NCI-H146 treated with DMSO at 0.1 percent for 48 hours (cell line): ENCODE measurements around the gene POPDC2.
"Not testable (repeated sequence)": the region's sequence is repeated elsewhere in the genome, so short reads cannot be mapped to it uniquely, and the experiment has no call there.

Experiments used
- DNase-seq: peaks from one replicate; lab custom pipeline; 2025; ENCODE audit not compliant: unreplicated experiment; lab: John Stamatoyannopoulos, UW

Gene POPDC2, protein sequence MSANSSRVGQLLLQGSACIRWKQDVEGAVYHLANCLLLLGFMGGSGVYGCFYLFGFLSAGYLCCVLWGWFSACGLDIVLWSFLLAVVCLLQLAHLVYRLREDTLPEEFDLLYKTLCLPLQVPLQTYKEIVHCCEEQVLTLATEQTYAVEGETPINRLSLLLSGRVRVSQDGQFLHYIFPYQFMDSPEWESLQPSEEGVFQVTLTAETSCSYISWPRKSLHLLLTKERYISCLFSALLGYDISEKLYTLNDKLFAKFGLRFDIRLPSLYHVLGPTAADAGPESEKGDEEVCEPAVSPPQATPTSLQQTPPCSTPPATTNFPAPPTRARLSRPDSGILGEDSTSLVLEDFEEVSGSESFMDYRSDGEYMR

DNA sequence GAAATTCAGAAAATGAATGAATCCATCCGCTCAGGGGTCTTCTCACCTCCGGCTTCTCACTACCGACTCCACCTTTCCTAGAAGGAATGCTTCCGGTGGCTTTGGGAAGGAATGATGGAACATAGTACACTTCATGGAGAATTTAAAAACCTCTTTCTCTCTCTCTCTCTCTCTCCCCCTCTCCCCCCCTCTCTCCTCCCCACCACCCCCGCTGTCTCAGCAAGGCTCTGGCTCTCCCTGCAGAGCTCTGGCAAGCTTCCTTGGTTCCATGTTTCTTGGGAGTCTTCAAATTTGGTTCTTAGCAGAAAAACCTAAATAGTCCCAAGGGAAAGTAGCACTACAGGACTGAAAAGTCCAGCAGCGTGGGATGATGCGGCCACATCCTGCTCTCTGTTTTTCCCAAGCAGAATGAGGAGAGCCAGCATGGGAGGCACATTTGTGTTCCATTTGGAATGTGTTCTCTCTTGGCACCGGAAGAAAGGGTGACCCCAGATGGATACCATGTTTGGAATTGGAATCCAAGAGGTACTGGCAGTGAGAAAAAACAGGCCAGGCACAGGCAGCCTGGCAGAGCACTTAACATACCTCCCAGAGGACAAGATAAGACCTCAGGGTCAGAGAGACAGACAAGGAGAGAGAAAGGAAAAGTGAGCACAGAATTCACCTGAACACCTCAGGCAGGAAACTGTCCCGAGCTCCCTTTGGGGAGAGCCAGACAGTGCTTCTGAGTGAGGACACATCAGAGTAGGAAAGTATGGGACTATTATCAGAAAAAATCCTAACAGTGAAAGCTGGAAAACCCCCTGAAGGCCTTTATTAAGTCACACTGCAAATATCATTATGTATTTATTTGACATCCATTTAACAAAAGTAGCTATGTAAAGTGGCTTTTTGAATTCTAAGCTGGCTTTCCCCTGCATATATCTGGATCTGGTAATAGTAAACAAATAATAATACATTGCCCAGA lies at the start of gene POPDC2:
Gene POPDC2, minus strand, starts transcription at position 116 of the 967 bp plus-strand sequence. CDS start 166 bp downstream, outside the sequence.
- no peak for DNase-seq

GRCh38 chr3:119703820-119704531 lies 43.6 kb upstream of the POPDC2 start:
- no peak for DNase-seq

DNA sequence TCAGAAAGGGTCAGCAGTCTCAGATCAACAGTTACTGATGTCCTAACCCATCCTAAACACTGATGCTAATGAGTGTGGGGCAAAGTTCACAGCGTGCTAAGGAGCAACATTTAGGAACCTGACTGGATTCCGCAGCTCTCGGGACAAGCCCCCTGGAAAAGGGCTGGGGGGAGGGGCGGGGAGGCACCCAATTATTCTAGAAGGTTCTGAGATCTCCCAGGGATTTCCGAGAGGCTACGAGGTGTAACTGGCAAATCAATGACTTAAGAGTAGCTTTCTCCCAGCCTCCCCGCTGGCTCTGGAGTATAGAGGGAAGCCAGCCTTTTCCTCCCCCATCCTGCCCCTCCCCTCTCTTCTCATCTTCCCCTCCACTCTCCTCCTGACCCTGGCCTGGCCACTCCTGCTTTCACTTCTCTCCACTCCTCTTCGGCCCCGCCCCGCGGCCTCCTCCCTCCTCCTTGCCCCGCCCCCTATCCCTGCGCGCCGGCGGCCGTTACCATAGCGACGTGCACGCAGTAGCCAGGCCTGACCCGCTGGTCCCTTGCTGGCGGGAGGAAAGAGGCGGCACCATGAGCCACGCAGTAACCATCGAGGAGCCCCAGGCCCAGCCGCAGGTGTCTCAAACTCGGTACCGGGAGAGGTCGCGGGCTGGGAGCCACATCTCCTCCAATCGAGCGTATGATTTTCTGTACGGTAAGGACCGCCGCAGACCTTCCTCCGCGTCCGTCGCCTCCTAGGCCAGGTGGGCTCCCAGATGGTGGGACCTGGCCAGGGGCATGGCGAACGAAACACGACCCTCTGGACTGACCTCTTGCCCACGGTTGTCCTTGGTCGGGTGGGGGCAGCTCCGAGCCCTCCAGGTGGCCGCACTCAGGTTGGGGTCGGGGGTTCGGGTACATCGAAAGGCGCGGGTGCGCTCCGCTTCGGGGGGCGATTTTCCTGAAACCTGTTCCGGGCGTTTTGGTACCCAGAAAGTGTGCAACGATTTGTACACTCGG lies 42.4 kb upstream of the POPDC2 start, which contains the start of gene CFAP91:
Gene CFAP91, plus strand, starts transcription at position 493 of the 998 bp plus-strand sequence. Its CDS starts 77 bp downstream, at position 570.
- DNase-seq = peak; percentile 98

DNA sequence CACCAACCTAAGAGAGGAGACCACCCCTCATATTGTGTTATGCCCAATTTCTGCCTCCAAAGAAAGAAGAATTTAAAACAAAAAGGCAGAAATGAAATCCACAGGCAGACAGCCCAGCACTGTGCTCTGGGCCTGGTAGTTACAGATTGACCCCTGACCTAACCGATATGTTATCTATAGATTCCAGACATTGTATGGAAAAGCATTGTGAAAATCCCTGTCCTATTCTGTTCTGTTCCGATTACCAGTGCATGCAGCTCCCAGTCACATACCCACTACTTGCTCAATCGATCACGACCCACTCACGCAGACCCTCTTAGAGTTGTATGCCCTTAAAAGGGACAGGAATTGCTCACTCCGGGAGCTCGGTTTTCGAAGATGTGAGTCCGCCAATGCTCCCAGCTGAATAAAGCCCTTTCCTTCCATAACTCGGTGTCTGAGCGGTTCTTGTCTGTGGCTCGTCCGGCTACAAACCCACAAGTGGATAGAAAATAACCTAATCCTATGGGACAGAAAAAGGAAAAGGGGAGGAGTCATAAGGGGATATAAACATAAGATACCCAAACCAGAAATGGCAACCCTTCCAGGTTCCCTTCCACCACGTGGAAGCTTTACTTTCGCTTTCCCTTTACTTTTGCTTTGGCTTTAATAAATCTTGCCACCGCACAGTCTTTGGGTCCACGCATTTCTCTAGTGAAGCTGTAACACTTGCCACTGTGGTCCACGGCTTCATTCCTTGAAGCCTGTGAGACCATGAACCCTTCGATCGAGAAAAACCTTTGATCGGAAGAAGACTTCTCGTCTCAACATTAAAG lies 40.7 kb upstream of the POPDC2 start:
- DNase-seq = no peak

DNA sequence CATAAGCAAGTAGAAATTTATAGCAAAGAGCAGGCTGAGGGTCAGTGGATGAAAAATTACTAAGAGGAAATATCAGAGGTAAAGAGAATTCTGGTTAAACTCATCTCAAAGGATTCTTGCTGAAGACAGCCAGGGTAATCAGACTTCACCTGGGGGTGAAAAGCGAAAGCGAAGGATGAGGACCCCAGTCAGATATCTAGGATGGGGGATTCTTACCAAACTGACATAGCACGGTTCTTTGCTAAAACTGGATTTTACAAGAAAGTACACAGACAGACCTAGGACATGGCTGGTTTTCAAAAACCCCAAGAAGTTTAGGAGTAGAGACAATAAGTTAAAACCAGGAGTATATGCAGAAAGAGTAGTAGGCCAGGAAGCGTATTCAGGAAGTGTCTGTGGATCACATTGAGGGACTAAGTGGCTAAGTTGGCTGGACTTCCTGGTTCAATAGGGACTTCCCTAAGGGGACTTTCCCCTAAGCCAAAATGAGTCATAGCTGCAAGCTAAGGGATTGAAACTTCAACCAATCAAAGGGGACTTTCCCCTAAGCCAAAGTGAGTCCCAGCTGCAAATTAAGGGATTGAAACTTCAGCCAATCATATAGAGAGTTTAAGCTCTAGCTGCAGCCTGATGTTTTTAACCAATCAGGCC lies 40.0 kb upstream of the POPDC2 start:
- DNase-seq = no peak

DNA sequence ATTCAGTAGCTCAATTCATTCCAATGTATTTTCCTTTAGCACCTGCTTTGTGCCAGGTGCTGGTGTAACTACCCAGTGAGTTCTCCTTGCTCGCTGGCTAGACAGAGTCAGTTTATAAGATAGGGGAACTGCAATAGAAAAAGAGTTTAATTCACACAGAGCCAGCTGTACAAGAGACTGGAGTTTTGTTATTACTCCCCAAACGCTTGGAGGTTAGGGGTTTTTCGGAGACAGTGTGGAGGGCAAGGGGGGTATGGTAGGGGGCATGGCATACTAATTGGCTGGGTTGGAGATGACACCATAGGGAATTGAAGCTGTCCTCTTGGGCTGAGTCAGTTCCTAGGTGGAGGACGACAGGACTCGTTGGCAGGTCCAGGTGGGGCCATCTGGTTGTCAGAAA lies 37.0 kb upstream of the POPDC2 start:
- DNase-seq = no peak

DNA sequence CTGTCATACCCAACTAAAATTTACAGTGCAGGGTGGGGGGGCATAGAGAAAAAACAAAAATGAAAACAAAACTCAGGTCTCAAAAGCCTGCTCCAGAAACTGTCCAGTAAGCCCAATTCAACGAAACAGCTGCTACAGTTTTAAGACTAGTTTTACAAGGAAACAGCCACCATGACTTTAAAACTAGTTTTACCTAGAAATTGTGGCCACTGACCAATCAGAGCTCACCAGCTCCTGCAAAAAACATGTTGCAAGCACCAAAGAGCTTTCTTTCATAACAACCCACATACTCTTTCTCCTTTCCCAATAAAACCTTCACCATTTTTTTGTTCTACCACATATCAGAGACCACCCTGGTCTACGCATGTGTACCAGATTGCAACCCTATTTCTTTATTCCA lies 35.1 kb upstream of the POPDC2 start:
- DNase-seq = no peak

DNA sequence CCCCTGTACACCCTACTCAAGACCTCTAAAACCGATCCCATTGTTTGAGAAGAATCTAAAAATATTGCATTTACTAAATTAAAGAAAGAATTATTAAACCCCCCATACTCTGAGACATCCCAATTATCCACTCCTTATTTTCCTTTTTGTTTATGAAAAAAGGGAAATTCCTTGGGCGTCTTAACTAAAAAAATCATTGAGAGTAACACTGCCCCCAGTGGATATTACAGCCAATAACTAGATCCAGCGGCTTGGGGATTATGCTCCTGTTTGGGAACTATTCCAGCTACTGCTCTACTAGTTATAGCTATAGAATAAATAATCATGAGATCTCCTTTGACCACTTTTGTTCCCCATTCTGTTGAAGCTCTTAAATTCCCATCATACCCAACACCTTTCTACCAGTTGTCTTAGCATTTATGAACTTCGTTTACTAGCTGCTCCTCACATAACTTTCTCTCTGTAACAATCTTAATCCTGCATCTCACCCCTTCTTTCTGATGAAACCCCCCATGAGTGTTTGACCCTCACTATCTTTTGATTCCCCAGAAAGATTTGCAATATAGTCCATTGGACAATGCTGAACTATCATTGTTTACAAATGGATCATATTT lies 29.8 kb upstream of the POPDC2 start:
- DNase-seq = no peak

DNA sequence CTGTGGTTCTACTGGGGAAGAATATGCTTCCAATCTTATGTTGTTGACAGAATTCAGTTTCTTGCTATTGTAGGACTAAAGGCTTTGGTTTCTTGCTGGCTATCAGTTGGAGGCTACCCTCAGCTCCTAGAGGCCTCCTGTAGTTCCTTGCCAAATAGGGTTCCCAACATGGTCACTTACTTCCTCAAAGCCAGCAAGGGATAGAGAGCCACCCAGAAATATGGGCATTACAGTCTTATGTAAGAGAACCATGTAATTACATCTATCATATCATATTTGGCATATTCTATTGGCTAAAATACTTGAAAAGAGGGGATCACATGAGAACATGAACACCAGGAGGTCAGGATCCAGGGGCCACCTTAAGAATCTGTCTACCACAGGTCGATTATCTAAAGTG lies 23.0 kb upstream of the POPDC2 start:
- no peak for DNase-seq

DNA sequence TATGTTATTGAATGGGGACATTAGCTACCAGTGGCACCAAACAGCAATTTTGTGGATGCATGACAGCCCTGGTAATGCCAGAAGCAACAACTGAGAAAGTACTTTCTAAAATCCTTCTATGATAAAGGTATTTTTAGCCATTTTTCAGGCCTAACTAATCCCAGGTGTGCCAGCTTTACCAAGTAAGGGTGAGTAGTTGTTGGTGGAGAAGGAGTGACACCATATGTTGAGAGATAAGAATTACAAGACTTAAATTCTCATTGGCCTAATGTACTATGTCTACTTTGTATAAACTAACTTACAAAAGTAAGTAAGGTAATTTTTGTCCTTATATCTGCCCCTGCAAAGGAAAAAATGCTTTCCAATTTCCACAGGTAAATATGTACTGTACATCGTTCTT lies 20.9 kb upstream of the POPDC2 start:
- no peak for DNase-seq

DNA sequence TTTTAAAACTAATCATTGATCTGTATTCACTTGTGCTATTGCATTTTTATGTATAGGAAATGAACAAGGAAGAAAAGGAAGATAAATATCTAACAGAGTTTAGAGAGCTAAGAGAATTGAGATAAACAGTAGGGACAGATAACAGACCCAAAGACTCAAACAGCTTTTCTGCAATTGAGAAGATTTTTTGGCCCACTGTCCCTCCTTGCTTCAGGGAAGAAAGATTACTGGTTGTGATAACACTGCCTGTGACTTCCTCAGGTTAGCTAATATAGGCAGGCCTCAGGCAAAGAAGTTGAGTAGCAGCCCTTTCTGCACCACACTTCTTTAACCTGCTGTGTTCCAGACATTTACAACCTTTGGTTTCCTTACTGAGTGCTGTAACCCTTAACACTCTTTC lies 19.5 kb upstream of the POPDC2 start:
- no peak for DNase-seq

GRCh38 chr3:119678209-119678608 lies 17.8 kb upstream of the POPDC2 start:
- DNase-seq = not testable (repeated sequence)

- DNase-seq = no peak
These were observed 17.2 kb upstream of the POPDC2 start for GRCh38 chr3:119677641-119677934.

GRCh38 chr3:119676771-119677640 lies 16.6 kb upstream of the POPDC2 start, which contains the start of gene COX17:
Gene COX17 (minus strand): TSS chr3:119677406. CDS start chr3:119677310, 96 bp downstream.
- peak; percentile 99 for DNase-seq

GRCh38 chr3:119676020-119676419 lies 15.6 kb upstream of the POPDC2 start:
- DNase-seq = no peak

DNA sequence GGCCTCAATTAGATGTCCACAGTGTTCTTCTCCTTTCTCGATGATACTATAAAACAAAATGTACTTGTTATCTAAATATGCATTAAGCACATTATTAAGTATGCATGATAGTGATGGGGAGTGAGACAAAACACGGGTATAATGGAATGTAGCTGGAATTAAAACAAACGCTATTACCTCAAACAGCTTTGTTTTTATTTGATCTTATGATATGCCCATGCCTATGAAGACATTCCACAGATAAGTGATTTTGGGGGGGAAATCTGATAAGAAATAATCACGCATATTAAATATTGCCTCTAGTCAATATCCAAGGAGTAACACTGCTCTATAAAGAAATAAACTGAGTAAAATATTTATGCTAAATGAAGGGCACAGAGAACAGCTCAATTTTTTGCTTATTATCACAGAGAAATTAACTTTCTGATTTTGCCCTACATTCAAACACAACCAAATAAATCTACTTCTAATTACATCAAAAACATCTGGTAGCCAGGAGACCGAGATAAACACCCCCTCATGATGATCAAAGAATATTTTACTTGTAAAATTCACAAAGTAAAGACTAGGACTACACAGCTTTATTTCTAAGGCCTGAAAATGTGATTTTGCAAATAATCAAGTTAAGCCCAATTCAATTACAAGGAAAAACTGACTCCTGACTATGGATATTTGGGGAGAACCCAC lies 14.9 kb upstream of the POPDC2 start:
- DNase-seq = no peak

- DNase-seq = no peak
These were observed 13.5 kb upstream of the POPDC2 start for GRCh38 chr3:119673875-119674274.
